Caco-2 (cell line): ENCODE measurements around the gene POU1F1. TPM values are rescaled to one million over a fixed set of nuclear protein-coding genes. Genes with fewer than 3 reads are reported as not detected.

Experiments used
- BruUV-seq: library from RNA; stranded (reverse); fragments of 400-500 nt; replicated peaks from 2 replicates; lab custom pipeline; 2021; lab: Mats Ljungman, UMichigan
- CTCF ChIA-PET: fragments of 300-600 bp; sonication (Branson Sonifier 250); formaldehyde crosslinking; loops from one replicate; lab custom pipeline; 2022; ENCODE audit warnings: antibody characterized with exemption; lab: Charles Lee
- POLR2A ChIA-PET: fragments of 300-600 bp; sonication (Branson Sonifier 250); formaldehyde crosslinking; loops from one replicate; lab custom pipeline; 2022; ENCODE audit warnings: antibody characterized with exemption; lab: Charles Lee
- DNase-seq, 2 experiments: peaks; one replicate each; pipeline versions ENCODE4 v3.0.0 to v3.0.0-alpha.2; 2020 to 2022
- H3K27me3 ChIP-seq: replicated peaks from 2 replicates; pipeline ENCODE4 v1.6.0; 2011; ENCODE audit warnings: low read length; ENCODE audit not compliant: control insufficient read depth, insufficient read depth
- H3K36me3 ChIP-seq: 2 replicates; pipeline ENCODE4 v1.5.1; 2011; ENCODE audit warnings: low read length; ENCODE audit not compliant: control insufficient read depth, insufficient read depth
- H3K4me1 ChIP-seq: fragments of 250-450 bp; sonication (Bioruptor Pico); 2 replicates; pipeline ENCODE4 v1.5.1; 2020; ENCODE audit warnings: mild to moderate bottlenecking
- H3K4me3 ChIP-seq: 2 replicates; pipeline ENCODE4 v1.5.1; 2011; ENCODE audit warnings: low read depth, mild to moderate bottlenecking, control low read depth, low read length
- H3K9me3 ChIP-seq: fragments of 250-450 bp; sonication (Bioruptor Pico); 2 replicates; pipeline ENCODE4 v1.5.1; 2020; ENCODE audit warnings: mild to moderate bottlenecking, moderate library complexity
- H3K27ac Mint-ChIP-seq: one replicate; pipeline ENCODE4 v1.8.0; 2022; ENCODE audit warnings: mixed read lengths; ENCODE audit not compliant: unreplicated experiment
- H3K27me3 Mint-ChIP-seq: one replicate; pipeline ENCODE4 v1.8.0; 2022; ENCODE audit warnings: mixed read lengths; ENCODE audit not compliant: insufficient read depth, unreplicated experiment
- H3K36me3 Mint-ChIP-seq: one replicate; pipeline ENCODE4 v1.8.0; 2022; ENCODE audit warnings: mild to moderate bottlenecking, mixed read lengths; ENCODE audit not compliant: insufficient read depth, unreplicated experiment
- H3K4me1 Mint-ChIP-seq: one replicate; pipeline ENCODE4 v1.8.0; 2022; ENCODE audit warnings: low read depth, mixed read lengths; ENCODE audit not compliant: unreplicated experiment
- H3K4me3 Mint-ChIP-seq: one replicate; pipeline ENCODE4 v1.8.0; 2022; ENCODE audit warnings: mild to moderate bottlenecking, moderate library complexity, mixed read lengths; ENCODE audit not compliant: unreplicated experiment
- H3K9me3 Mint-ChIP-seq: one replicate; pipeline ENCODE4 v1.8.0; 2022; ENCODE audit warnings: mixed read lengths; ENCODE audit not compliant: unreplicated experiment
- intact Hi-C: fragments of 100-400 bp; cut with micrococcal nuclease; formaldehyde crosslinking; loops from one replicate; pipeline ENCODE4 v1.10.0; 2022; ENCODE audit not compliant: unreplicated experiment
- total RNA-seq: library from RNA; stranded (reverse); gene quantifications from 2 replicates; pipeline ENCODE4 v1.2.3, GENCODE V29; 2022
- TF ChIP-seq, protein P1 (sequence below), 2 experiments: fragments of 200-600 bp in 1 of 2; IDR thresholded peaks; 1 replicate in 1 of 2; 2 replicates in 1 of 2; pipeline versions ENCODE4 v1.5.1 to v1.8.0; 2011 to 2022; ENCODE audit warnings: antibody characterized with exemption in 1 of 2, control low read depth in 1 of 2, inconsistent platforms in 1 of 2, low read depth in 1 of 2, low read length in 1 of 2, mild to moderate bottlenecking in 1 of 2, moderate library complexity in 1 of 2; ENCODE audit not compliant: insufficient read depth in 1 of 2, severe bottlenecking in 1 of 2, unreplicated experiment in 1 of 2

The POU1F1 gene
- total RNA-seq, 1 experiment from 2014 or later, result not detected

DNA sequence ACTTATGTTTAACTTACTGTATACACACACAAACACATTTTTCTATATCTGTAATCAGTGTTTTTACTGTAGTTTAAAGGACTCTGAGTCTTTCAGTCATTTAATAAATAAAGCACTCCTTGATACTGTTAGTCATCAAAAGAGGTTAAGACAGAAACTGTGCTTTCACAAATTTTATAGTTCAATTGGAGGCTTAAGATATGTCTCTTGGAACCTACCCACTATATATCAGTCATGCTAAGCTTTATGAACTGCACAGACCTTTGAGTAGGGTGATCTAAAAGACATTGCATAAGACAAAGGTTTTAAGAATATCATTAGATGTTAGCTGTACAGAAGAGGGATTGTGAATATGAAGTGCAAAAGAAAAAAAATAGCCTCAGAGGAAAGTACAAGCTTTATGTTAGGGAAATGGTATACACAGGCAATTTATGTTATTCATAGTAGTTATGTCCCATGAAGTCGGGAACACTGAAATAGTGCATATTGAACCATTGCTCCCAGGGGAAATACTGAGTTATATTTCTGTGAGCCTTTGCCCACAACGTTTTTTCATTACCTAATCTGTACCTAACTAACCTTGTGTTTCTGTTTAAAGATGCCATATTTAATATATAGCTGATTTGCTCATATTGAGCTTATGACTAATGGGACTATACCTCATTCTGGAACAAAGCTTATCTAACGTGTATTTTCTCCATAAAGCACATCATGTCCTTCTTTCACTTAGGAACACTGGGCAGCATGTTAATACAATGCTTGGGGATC lies 29.5 kb downstream of the POU1F1 start:
- intact Hi-C loops, result no loop called here
- TF ChIP-seq, protein P1, sequence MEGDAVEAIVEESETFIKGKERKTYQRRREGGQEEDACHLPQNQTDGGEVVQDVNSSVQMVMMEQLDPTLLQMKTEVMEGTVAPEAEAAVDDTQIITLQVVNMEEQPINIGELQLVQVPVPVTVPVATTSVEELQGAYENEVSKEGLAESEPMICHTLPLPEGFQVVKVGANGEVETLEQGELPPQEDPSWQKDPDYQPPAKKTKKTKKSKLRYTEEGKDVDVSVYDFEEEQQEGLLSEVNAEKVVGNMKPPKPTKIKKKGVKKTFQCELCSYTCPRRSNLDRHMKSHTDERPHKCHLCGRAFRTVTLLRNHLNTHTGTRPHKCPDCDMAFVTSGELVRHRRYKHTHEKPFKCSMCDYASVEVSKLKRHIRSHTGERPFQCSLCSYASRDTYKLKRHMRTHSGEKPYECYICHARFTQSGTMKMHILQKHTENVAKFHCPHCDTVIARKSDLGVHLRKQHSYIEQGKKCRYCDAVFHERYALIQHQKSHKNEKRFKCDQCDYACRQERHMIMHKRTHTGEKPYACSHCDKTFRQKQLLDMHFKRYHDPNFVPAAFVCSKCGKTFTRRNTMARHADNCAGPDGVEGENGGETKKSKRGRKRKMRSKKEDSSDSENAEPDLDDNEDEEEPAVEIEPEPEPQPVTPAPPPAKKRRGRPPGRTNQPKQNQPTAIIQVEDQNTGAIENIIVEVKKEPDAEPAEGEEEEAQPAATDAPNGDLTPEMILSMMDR (IDR thresholded peaks at IDR 0.05; ENCODE audit: insufficient read depth in 1 of 2, low read depth in 1 of 2, low read length in 1 of 2, severe bottlenecking in 1 of 2, unreplicated experiment in 1 of 2), result no peak
- Mint-ChIP-seq H3K9me3 (no peaks in the 10 kb centered on the region), H3K27me3 (no peaks in the 10 kb centered on the region), H3K27ac (no peak overlapping the region), H3K36me3 (peaks cover 16% of the 10 kb centered on the region), H3K4me1 (no peaks in the 10 kb centered on the region), H3K4me3 (no peak overlapping the region)
- ChIA-PET POLR2A (no interaction called here), CTCF (interaction anchor here (1.2 kb wide), 1 partner anchor 13 kb away, joined by 3 read pairs; no protein-coding TSS in a partner anchor)
- no TSS peak for BruUV-seq
- no peak for DNase-seq
- H3K9me3 ChIP-seq, result no peaks in the 10 kb centered on the region
- H3K4me1 ChIP-seq, result no peaks in the 10 kb centered on the region
- no peaks in the 10 kb centered on the region for H3K36me3 ChIP-seq
- no peak overlapping the region for H3K4me3 ChIP-seq
- no peaks in the 10 kb centered on the region for H3K27me3 ChIP-seq

DNA sequence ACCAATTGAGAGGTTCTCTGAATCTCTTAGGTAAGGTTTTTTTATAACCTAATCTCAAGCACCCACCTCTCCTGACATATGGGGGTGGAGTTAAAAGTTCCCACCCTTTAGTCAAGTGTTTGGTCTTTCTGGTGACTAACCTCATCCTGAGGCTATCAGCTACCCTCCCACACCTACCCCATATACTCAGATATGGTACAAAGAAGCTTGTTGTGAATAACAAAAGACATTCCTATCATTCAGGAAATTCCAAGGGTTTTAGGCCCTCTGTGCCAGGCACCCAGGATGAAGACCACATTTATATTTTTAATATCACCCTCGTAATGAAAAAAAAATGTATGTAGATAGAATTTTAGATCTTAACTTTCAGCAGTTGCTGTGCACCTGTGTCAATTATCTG lies 40.3 kb downstream of the POU1F1 start:
- no peak overlapping the region for H3K27ac Mint-ChIP-seq
- Histone ChIP-seq H3K36me3 (0 out of 2 replicates have a peak, but pooled peaks cover 2% of the 10 kb centered on the region), H3K9me3 (no peaks in the 10 kb centered on the region), H3K27me3 (no peaks in the 10 kb centered on the region), H3K4me1 (peaks cover 8% of the 10 kb centered on the region; the same call in 1 of the 2 replicates), H3K4me3 (no peak overlapping the region)
- BruUV-seq, result no TSS peak
- DNase-seq, result no peak
- no peaks in the 10 kb centered on the region for H3K27me3 Mint-ChIP-seq
- intact Hi-C loops, result no loop called here
- ChIA-PET CTCF (no interaction called here), POLR2A (no interaction called here)
- H3K4me3 Mint-ChIP-seq, result no peak overlapping the region
- H3K36me3 Mint-ChIP-seq, result peaks cover 12% of the 10 kb centered on the region
- H3K4me1 Mint-ChIP-seq, result peaks cover 5% of the 10 kb centered on the region
- no peaks in the 10 kb centered on the region for H3K9me3 Mint-ChIP-seq
- TF ChIP-seq, protein P1 (IDR thresholded peaks at IDR 0.05; ENCODE audit: insufficient read depth in 1 of 2, low read depth in 1 of 2, low read length in 1 of 2, severe bottlenecking in 1 of 2, unreplicated experiment in 1 of 2), result no peak

DNA sequence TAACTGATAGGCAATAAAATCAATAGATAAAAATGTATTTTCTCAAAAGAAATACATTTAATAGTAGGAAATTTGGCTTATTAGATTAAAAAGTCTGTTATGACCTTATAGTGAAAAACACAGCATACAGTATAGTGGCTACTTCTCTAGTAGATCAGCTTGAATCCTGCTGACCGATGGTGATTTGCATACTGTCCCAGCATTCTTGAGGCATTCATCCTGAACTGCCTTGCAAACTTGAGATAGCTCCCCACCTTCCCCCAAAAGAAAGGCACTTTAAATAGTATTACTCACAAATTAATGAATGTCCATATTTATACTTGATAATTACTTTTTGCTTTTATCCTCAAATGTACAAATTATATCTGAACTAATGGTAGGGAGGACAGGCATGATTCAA lies 42.6 kb downstream of the POU1F1 start:
- Histone ChIP-seq H3K9me3 (no peaks in the 10 kb centered on the region), H3K4me1 (peaks cover 11% of the 10 kb centered on the region; the same call in 1 of the 2 replicates), H3K36me3 (0 out of 2 replicates have a peak, but pooled peaks cover 2% of the 10 kb centered on the region), H3K27me3 (no peaks in the 10 kb centered on the region), H3K4me3 (no peak overlapping the region)
- CTCF ChIA-PET, result no interaction called here
- no peak overlapping the region for H3K27ac Mint-ChIP-seq
- no peak overlapping the region for H3K4me3 Mint-ChIP-seq
- intact Hi-C loops, result no loop called here
- no peak for DNase-seq
- H3K27me3 Mint-ChIP-seq, result no peaks in the 10 kb centered on the region
- BruUV-seq, result no TSS peak
- POLR2A ChIA-PET, result no interaction called here
- TF ChIP-seq, protein P1 (IDR thresholded peaks at IDR 0.05; ENCODE audit: insufficient read depth in 1 of 2, low read depth in 1 of 2, low read length in 1 of 2, severe bottlenecking in 1 of 2, unreplicated experiment in 1 of 2), result no peak
- peaks cover 6% of the 10 kb centered on the region for H3K36me3 Mint-ChIP-seq
- peaks cover 14% of the 10 kb centered on the region for H3K4me1 Mint-ChIP-seq
- H3K9me3 Mint-ChIP-seq, result no peaks in the 10 kb centered on the region
